HepG2 (cell line): ENCODE measurements around the gene SAMD4B. TPM values are rescaled to one million over a fixed set of nuclear protein-coding genes. Genes with fewer than 3 reads are reported as not detected.

Source experiments
- ATAC-seq: fragments of 200-7000 bp; cut with Tn5 transposase; 3 replicates; pipeline ENCODE4 v1.9.1; 2020; ENCODE audit warnings: mild to moderate bottlenecking, moderate library complexity
- BruUV-seq: library from RNA; stranded (reverse); fragments of 400-500 nt; replicated peaks from 2 replicates; lab custom pipeline; 2021; lab: Mats Ljungman, UMichigan
- CTCF ChIA-PET: fragments of 300-600 bp; formaldehyde crosslinking; extraction: SDS; loops from one replicate; lab custom pipeline; 2021; ENCODE audit warnings: low total read pairs, inconsistent platforms, low intra/inter-chr PET ratio; lab: Yijun Ruan, JAX
- POLR2A ChIA-PET: fragments of 350-600 bp; sonication (Branson Sonifier 250); formaldehyde crosslinking; loops from one replicate; lab custom pipeline; 2020; ENCODE audit warnings: antibody characterized with exemption, inconsistent platforms; lab: Yijun Ruan, JAX
- DNase-seq: peaks from one replicate; pipeline ENCODE4 v3.0.0-alpha.2; 2015; ENCODE audit warnings: low spot score
- FAIRE-seq: peaks from 3 replicates; lab custom pipeline; 2011; peaks lifted over from hg19 to GRCh38; lab: Jason Lieb, UNC
- H2AFZ ChIP-seq: one replicate; pipeline ENCODE4 v1.6.1; 2011; ENCODE audit warnings: low read length, inconsistent platforms
- H3K27ac ChIP-seq: fragments of 300-600 bp; 3 replicates; pipeline ENCODE4 v1.8.0; 2011; ENCODE audit warnings: mixed run types, mild to moderate bottlenecking, mixed read lengths, low read length, inconsistent platforms; ENCODE audit not compliant: insufficient read depth; ENCODE audit errors: extremely low read length
- H3K27me3 ChIP-seq, 2 experiments: fragments of 200-600 bp in 1 of 2; 2 replicates in 1 of 2; 3 replicates in 1 of 2; pipeline versions ENCODE4 v1.6.0 to v1.8.0; 2011; ENCODE audit warnings: low read length in 2 of 2, mild to moderate bottlenecking in 2 of 2, moderate library complexity in 2 of 2, inconsistent platforms in 1 of 2; ENCODE audit not compliant: insufficient read depth in 2 of 2, control insufficient read depth in 1 of 2
- H3K36me3 ChIP-seq, 2 experiments: fragments of 200-600 bp in 1 of 2; replicated peaks in 1 of 2; 2 replicates in 1 of 2; 3 replicates in 1 of 2; pipeline versions ENCODE4 v1.5.1 to v1.8.0; 2011; ENCODE audit warnings: low read length in 2 of 2, inconsistent platforms in 1 of 2; ENCODE audit not compliant: insufficient read depth in 2 of 2, control insufficient read depth in 1 of 2
- H3K4me1 ChIP-seq: 2 replicates; pipeline ENCODE4 v1.5.1; 2012; ENCODE audit warnings: low read length, inconsistent platforms; ENCODE audit not compliant: insufficient read depth
- H3K4me2 ChIP-seq: 2 replicates; pipeline ENCODE4 v1.6.0; 2011; ENCODE audit warnings: low read depth, low read length, inconsistent platforms
- H3K4me3 ChIP-seq, 3 experiments: fragments of 200-600 bp in 1 of 3; sonication (generic), shearing (Covaris generic) in 1 of 3; replicated peaks in 1 of 3; 2 replicates each; pipeline ENCODE4 v1.5.1; 2011 to 2016; ENCODE audit warnings: low read length in 3 of 3, inconsistent platforms in 2 of 3, low read depth in 2 of 3, mild to moderate bottlenecking in 2 of 3, control low read depth in 1 of 3, mixed read lengths in 1 of 3; ENCODE audit not compliant: insufficient read depth in 1 of 3
- H3K79me2 ChIP-seq: one replicate; pipeline ENCODE4 v1.6.1; 2011; ENCODE audit warnings: low read length, inconsistent platforms; ENCODE audit not compliant: insufficient read depth
- H3K9ac ChIP-seq: 2 replicates; pipeline ENCODE4 v1.6.0; 2011; ENCODE audit warnings: mild to moderate bottlenecking, low read depth, low read length, inconsistent platforms; ENCODE audit not compliant: insufficient read depth
- H3K9me3 ChIP-seq: 2 replicates; pipeline ENCODE4 v1.5.1; 2012; ENCODE audit warnings: mild to moderate bottlenecking, low read length
- H4K20me1 ChIP-seq: 2 replicates; pipeline ENCODE4 v1.6.0; 2011; ENCODE audit warnings: inconsistent platforms, mild to moderate bottlenecking, low read length, moderate library complexity; ENCODE audit not compliant: insufficient read depth
- CBFB ChIP-seq: sonication (generic); formaldehyde crosslinking; IDR thresholded peaks from 2 replicates; pipeline ENCODE4 v1.4.0; 2020; ENCODE audit warnings: missing genetic modification reagents
- NFATC3 ChIP-seq: sonication (generic); formaldehyde crosslinking; IDR thresholded peaks from 2 replicates; pipeline ENCODE4 v1.5.1; 2020; ENCODE audit warnings: mild to moderate bottlenecking, missing genetic modification reagents
- NFE2L1 ChIP-seq: sonication (generic); formaldehyde crosslinking; IDR thresholded peaks from 2 replicates; pipeline ENCODE4 v1.4.0; 2020; ENCODE audit warnings: missing genetic modification reagents, mild to moderate bottlenecking, borderline replicate concordance
- SAP130 ChIP-seq: IDR thresholded peaks from 2 replicates; pipeline ENCODE4 v1.6.1; 2016; ENCODE audit warnings: low read depth
- TAF15 ChIP-seq: fragments of 200-400 bp; formaldehyde crosslinking; IDR thresholded peaks from one replicate; pipeline ENCODE4 v1.6.1; 2018; ENCODE audit warnings: mild to moderate bottlenecking, low read depth, low read length; ENCODE audit not compliant: poor library complexity, severe bottlenecking
- TRIM24 ChIP-seq: sonication (generic); formaldehyde crosslinking; IDR thresholded peaks from 2 replicates; pipeline ENCODE4 v1.8.0; 2022; ENCODE audit warnings: mild to moderate bottlenecking, missing genetic modification reagents
- ZFP1 ChIP-seq: IDR thresholded peaks from 2 replicates; pipeline ENCODE4 v1.6.1; 2016
- ZFP90 ChIP-seq: sonication (generic); formaldehyde crosslinking; IDR thresholded peaks from 2 replicates; pipeline ENCODE4 v1.8.0; 2022; ENCODE audit warnings: missing genetic modification reagents, mild to moderate bottlenecking, inconsistent platforms, borderline replicate concordance
- ZMYM3 ChIP-seq: sonication (generic); formaldehyde crosslinking; IDR thresholded peaks from 2 replicates; pipeline ENCODE4 v1.5.1; 2020; ENCODE audit warnings: mild to moderate bottlenecking, missing genetic modification reagents
- ZNF605 ChIP-seq: sonication (generic); formaldehyde crosslinking; IDR thresholded peaks from 2 replicates; pipeline ENCODE4 v1.8.0; 2022; ENCODE audit warnings: mild to moderate bottlenecking, missing genetic modification reagents
- ZNF83 ChIP-seq: sonication (generic); formaldehyde crosslinking; IDR thresholded peaks from 2 replicates; pipeline ENCODE4 v1.4.0; 2020; ENCODE audit warnings: missing genetic modification reagents, mild to moderate bottlenecking, borderline replicate concordance
- WGBS: methylation state at CpG from one replicate; pipeline ENCODE4 v1.1.6; 2017; ENCODE audit warnings: low lambda C conversion rate; 5-methylcytosine and 5-hydroxymethylcytosine counted together
- in situ Hi-C: cut with HindIII; loops from 2 replicates; pipeline ENCODE4 v1.10.0; 2017; ENCODE audit warnings: low pct_unique_long_range_greater_than_20kb; ENCODE audit not compliant: extremely low pct_ligation_motif_present
- intact Hi-C: fragments of 100-400 bp; cut with micrococcal nuclease; formaldehyde crosslinking; loops from one replicate; pipeline ENCODE4 v1.10.0; 2022; ENCODE audit not compliant: unreplicated experiment
- polyA plus RNA-seq, 8 experiments: library from polyadenylated mRNA; depleted of rRNA in 3 of 8; stranded (reverse) in 7 of 8; unstranded in 1 of 8; fragments of >200 nt; fragmentation: Illumina TruSeq in 4 of 8; extraction: Trizol in 4 of 8; gene quantifications; 2 replicates each; pipeline versions ENCODE4 v1.2.1 to v1.2.3, GENCODE V29; 2011 to 2016; ENCODE audit warnings: low read depth in 4 of 8, missing spikeins in 1 of 8, mixed read lengths in 1 of 8; ENCODE audit not compliant: insufficient read depth in 1 of 8
- total RNA-seq, 5 experiments: library from RNA; depleted of rRNA; stranded (reverse); fragments of >200 nt; fragmentation: Illumina TruSeq; extraction: Trizol; gene quantifications; 2 replicates each; pipeline ENCODE4 v1.2.3, GENCODE V29; 2016; ENCODE audit warnings: low read depth in 1 of 5
- TF ChIP-seq, protein P1 (sequence below): IDR thresholded peaks from 2 replicates; pipeline ENCODE4 v1.6.1; 2016
- TF ChIP-seq, protein P2 (sequence below): IDR thresholded peaks from 2 replicates; pipeline ENCODE4 v1.6.1; 2016; ENCODE audit warnings: missing compliant biosample characterization, missing genetic modification reagents, borderline replicate concordance
- TF ChIP-seq, protein P3 (sequence below): IDR thresholded peaks from 2 replicates; pipeline ENCODE4 v1.6.1; 2018; ENCODE audit warnings: missing genetic modification reagents, mild to moderate bottlenecking, missing compliant biosample characterization
- TF ChIP-seq, protein P4 (sequence below): sonication (generic); formaldehyde crosslinking; IDR thresholded peaks from 2 replicates; pipeline ENCODE4 v1.4.0; 2020; ENCODE audit warnings: low read depth, mild to moderate bottlenecking, missing genetic modification reagents

SAMD4B gene
- total and polyA plus RNA-seq, 2 of the 13 experiments (the other 11 are each of a cell fraction or from before 2014, with no cell fraction given) = 26.0 to 31.8 TPM

DNA sequence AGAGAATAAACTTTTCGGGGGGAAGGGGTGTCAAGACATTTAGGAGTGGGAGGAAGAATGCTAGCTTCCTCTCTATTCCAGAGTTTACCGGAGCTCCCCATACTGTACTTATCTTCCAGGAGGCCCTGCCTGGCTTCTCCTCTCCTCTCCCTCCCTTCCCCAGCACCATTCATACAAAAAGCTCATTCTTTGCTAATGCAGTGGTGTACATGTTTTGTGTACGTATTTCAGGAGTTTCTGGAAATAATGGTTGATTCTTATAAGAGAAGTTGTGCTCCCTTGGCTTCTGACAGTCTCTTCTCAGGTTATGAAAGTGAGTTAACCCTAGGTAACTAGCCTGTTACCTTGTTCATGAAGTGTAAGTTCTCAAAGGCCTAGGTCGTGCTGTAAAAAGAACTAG is 7.1 kb downstream of the SAMD4B start:
- no TSS peak for BruUV-seq
- CTCF ChIA-PET = no interaction called here
- in situ Hi-C loops = no loop called here

DNA sequence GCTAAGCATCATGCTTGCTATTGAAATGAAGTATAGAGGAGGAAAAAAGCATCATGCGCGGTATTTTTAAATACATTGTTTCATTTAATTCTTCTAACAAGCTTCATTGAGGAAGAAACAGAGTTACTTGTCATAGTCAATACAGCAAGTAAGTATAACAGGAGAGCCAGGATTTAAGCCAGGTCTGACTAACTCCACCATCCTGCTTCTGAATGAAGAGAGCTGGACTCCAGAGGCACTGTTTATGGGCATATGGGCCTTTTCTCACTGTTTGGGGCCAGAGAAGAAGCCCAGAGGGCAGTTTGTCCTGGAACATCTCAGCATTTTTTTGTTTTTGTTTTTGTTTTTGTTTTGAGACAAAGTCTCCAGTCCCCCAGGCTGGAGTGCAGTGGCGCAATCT is 7.9 kb downstream of the SAMD4B start:
- H3K27ac ChIP-seq = no peak overlapping the region
- ChIA-PET POLR2A (interaction anchor here (1.6 kb wide), 1 partner anchor 41 kb away, joined by 3 read pairs; the partner anchor contains the start of genes MED29 and PAF1), CTCF (no interaction called here)
- no peak overlapping the region for H3K4me2 ChIP-seq
- H2AFZ ChIP-seq = no peak overlapping the region
- peaks cover 6 to 51% of the 10 kb centered on the region in 2 experiments for H3K36me3 ChIP-seq
- FAIRE-seq (no peak), ATAC-seq (no peak), DNase-seq (no peak)
- peaks cover 17% of the 10 kb centered on the region for H3K79me2 ChIP-seq
- H3K27me3 ChIP-seq = no peaks in the 10 kb centered on the region
- BruUV-seq = no TSS peak
- 100% methylated on average over 3 of the region's 3 CpGs for WGBS
- H3K4me1 ChIP-seq = peaks cover 14% of the 10 kb centered on the region
- no peak overlapping the region for H3K4me3 ChIP-seq
- no peak overlapping the region for H3K9ac ChIP-seq
- in situ Hi-C loops (no loop called here), intact Hi-C loops (no loop called here)
- no peaks in the 10 kb centered on the region for H3K9me3 ChIP-seq
- no peaks in the 10 kb centered on the region; the same call in none of the 2 replicates for H4K20me1 ChIP-seq
- TF ChIP-seq ZFP90 (CRISPR knock-in tag) (no peak), TAF15 (no peak), SAP130 (CRISPR knock-in tag) (no peak), ZNF605 (CRISPR knock-in tag) (no peak), NFATC3 (no peak)
- TF ChIP-seq, protein P1, sequence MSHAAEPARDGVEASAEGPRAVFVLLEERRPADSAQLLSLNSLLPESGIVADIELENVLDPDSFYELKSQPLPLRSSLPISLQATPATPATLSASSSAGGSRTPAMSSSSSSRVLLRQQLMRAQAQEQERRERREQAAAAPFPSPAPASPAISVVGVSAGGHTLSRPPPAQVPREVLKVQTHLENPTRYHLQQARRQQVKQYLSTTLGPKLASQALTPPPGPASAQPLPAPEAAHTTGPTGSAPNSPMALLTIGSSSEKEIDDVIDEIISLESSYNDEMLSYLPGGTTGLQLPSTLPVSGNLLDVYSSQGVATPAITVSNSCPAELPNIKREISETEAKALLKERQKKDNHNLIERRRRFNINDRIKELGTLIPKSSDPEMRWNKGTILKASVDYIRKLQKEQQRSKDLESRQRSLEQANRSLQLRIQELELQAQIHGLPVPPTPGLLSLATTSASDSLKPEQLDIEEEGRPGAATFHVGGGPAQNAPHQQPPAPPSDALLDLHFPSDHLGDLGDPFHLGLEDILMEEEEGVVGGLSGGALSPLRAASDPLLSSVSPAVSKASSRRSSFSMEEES (CRISPR knock-in tag) = no peak
- TF ChIP-seq, protein P2, sequence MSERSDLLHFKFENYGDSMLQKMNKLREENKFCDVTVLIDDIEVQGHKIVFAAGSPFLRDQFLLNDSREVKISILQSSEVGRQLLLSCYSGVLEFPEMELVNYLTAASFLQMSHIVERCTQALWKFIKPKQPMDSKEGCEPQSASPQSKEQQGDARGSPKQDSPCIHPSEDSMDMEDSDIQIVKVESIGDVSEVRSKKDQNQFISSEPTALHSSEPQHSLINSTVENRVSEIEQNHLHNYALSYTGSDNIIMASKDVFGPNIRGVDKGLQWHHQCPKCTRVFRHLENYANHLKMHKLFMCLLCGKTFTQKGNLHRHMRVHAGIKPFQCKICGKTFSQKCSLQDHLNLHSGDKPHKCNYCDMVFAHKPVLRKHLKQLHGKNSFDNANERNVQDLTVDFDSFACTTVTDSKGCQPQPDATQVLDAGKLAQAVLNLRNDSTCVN = no peak

More for the DNA sequence above, 7.1 kb downstream of the SAMD4B start:
- intact Hi-C loops = no loop called here
- ATAC-seq (no peak), DNase-seq (no peak), FAIRE-seq (no peak)
- no peak overlapping the region for H3K9ac ChIP-seq
- POLR2A ChIA-PET = interaction anchor here (1.6 kb wide), 1 partner anchor 42 kb away, joined by 3 read pairs; the partner anchor contains the start of genes MED29 and PAF1
- H4K20me1 ChIP-seq = no peaks in the 10 kb centered on the region; the same call in none of the 2 replicates
- H3K9me3 ChIP-seq = no peaks in the 10 kb centered on the region
- WGBS = 95% methylated on average over 4 of the region's 4 CpGs
- H3K4me2 ChIP-seq = no peak overlapping the region
- H3K4me3 ChIP-seq = no peak overlapping the region
- TF ChIP-seq TRIM24 (CRISPR knock-in tag) (no peak), ZMYM3 (CRISPR knock-in tag) (no peak), NFE2L1 (no peak), ZFP1 (CRISPR knock-in tag) (no peak), ZNF83 (CRISPR knock-in tag) (no peak), CBFB (CRISPR knock-in tag) (no peak)
- TF ChIP-seq, protein P3, sequence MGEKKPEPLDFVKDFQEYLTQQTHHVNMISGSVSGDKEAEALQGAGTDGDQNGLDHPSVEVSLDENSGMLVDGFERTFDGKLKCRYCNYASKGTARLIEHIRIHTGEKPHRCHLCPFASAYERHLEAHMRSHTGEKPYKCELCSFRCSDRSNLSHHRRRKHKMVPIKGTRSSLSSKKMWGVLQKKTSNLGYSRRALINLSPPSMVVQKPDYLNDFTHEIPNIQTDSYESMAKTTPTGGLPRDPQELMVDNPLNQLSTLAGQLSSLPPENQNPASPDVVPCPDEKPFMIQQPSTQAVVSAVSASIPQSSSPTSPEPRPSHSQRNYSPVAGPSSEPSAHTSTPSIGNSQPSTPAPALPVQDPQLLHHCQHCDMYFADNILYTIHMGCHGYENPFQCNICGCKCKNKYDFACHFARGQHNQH (CRISPR knock-in tag) = no peak
- TF ChIP-seq, protein P4, sequence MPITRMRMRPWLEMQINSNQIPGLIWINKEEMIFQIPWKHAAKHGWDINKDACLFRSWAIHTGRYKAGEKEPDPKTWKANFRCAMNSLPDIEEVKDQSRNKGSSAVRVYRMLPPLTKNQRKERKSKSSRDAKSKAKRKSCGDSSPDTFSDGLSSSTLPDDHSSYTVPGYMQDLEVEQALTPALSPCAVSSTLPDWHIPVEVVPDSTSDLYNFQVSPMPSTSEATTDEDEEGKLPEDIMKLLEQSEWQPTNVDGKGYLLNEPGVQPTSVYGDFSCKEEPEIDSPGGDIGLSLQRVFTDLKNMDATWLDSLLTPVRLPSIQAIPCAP (CRISPR knock-in tag) = no peak
- H3K27ac ChIP-seq = no peak overlapping the region
- H3K36me3 ChIP-seq = peaks cover 6 to 53% of the 10 kb centered on the region in 2 experiments
- H3K79me2 ChIP-seq = peaks cover 25% of the 10 kb centered on the region
- peaks cover 22% of the 10 kb centered on the region for H3K4me1 ChIP-seq
- no peaks in the 10 kb centered on the region for H3K27me3 ChIP-seq
- no peak overlapping the region for H2AFZ ChIP-seq
